GM19455 (cell line): ENCODE measurements around the gene PTPN13.

Experiments used
- ATAC-seq: cut with Tn5 transposase; IDR thresholded peaks from one replicate; pipeline ENCODE4 v1.9.1; 2021; ENCODE audit not compliant: unreplicated experiment

The PTPN13 gene

DNA sequence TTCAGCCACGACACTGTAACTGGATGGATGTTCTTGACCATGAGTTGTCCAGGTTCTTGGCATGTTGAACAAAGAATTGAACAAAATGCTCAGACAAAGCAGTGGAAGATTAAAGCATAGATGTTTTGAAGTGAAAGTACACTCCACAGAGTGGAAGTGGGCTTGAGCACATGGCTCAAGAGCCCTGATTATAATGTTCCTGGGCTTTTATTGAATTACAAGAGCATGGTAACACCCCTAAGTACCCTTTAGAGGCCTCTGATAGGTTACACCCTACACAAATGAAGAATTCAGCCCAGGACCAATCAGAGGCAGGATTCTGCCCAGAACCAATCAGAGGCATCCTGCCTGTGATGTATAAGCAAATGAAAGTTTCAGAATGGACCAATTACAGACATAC lies 221.5 kb downstream of the PTPN13 start:
- ATAC-seq, result no peak

DNA sequence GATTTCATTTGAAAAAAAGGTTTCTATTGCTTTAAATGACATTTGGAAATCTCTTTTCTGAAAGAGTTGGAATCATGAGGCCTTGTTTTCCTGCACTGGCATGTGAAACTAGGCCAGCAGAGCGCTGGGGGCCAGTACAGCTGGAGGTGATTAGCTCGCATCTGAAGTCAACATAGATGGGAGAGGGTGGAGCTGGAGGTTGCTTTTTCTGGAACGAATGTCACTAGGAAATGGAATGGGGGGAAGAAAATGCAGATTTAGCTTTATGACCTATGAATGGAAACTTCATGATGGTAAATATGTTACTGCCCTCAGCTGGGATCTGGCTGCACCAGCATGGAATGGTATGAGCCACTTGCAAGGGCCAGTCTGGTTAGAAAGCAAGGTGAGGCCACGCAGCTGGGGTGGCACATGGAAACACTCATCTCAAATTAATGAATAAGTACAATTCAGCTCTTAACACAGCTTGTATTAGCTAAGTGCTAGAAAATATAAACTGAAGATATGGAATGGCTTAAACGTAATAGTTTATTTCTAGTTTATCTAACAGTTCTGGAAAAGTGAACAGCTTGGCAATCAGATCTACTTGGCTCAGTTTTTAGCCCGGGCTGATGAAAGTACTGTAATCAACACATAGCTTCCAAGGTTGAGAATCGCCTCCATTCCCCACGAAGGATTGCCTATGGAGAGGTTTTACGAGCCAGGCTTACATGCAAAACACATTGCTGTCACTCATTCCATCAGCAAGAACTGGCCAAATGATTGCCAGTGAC lies 222.6 kb downstream of the PTPN13 start:
- ATAC-seq, result no peak

DNA sequence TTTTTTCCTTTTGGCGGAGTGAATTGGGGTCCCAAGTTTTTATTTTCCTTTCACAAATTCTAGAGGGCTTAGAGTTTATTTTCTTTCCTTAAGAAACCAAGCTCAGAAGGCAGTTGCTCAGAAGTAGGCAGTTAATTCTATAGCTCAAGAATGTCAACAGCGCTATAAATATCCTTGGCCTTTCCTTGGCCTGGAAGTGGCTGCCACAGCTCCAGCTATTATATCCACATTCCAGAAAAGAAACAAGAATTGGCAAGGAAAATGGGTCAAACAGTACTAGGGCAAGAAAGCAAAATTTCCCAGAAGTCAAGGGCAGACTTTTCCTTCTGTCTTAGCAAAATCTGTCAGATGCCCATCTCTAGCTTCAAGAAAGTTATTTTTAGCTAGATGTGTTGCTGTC lies 224.1 kb downstream of the PTPN13 start:
- no peak for ATAC-seq

DNA sequence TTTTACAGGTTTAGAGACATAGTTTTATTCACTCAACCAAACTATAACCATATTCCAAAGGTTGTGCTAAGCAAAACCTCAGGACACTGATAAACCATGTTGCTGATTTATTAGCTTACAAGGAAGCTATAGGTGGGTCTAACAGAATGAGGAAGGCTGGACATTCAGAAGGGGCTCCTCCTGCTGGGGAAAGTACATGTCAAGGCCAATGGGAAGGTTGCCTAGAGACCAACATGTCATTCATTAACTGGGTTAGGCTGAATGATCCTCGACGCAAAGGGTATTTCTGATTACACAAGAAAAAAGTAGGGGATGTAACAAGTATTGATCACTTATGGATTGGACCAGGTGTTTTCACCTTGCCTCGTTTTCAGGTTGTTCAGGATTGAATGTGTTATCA lies 224.7 kb downstream of the PTPN13 start:
- ATAC-seq, result no peak

DNA sequence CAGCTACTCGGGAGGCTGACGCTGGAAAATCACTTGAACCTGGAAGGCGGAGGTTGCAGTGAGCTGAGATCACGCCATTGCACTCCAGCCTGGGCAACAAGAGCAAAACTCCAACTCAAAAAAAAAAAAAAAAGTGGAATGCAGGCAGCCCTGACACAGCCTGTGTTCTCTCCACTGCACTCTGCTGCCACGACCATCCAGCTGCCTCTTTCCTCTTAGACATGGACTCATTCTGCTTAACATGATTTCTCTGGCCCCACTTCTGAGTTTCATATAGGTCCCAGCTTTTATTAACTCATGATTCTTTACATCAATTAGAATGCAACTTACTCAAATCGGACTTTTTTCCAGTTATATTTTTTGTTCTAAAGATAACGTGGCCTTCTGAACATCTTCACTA lies 225.4 kb downstream of the PTPN13 start:
- no peak for ATAC-seq

DNA sequence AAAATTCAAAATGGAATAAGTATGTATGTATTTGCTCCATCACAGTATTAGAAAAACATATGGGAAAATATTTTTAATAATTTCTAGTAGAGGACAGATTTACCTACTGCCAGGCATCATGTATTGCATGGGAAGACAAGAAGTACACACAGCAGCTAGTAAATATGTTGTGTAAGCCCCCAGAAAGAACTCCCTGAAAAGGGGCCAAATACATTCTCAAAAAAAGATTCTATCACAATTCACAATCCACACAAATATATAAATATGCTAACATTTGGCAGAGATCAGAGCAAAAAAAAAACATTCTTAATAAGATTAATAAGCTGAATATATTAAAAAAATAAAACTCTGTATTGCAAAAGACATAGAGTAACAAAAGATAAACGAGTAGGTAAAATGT lies 227.0 kb downstream of the PTPN13 start:
- no peak for ATAC-seq

DNA sequence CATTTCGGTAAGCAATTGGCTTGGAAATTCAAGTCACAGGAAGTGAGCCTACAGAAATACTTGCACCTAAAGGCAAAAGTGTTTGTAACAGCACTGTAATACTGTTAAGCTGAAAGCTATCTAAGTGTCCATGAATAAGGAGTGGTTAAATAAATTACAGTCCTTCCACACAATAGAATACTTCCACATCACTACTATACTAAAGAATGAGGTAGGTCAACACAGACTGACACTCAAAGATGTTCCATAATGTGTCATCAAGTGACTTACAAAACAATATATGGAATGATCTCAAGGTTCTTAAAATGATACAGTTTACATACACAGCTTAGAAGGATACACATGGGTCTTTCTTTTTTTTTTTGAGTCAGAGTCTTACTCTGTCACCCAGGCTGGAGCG lies 228.0 kb downstream of the PTPN13 start:
- no peak for ATAC-seq

DNA sequence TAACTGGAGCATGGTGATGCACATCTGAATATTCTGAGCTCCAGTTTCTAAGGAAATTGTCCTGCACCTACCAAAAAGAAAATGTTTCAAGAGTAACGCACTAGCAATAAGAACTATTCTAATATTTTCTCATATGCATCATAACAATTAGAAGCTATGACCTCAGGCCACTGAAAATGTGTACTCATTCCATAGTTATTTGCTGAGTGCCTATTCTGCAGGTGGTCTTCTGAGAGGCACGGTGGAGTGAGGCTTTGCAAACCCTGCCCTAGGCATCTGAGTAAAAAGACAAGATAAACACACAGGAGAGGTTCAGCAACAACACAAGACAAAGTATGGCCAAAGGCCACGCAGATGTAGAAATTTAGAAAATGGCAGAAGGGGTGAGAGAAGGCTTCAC lies 231.4 kb downstream of the PTPN13 start:
- no peak for ATAC-seq

DNA sequence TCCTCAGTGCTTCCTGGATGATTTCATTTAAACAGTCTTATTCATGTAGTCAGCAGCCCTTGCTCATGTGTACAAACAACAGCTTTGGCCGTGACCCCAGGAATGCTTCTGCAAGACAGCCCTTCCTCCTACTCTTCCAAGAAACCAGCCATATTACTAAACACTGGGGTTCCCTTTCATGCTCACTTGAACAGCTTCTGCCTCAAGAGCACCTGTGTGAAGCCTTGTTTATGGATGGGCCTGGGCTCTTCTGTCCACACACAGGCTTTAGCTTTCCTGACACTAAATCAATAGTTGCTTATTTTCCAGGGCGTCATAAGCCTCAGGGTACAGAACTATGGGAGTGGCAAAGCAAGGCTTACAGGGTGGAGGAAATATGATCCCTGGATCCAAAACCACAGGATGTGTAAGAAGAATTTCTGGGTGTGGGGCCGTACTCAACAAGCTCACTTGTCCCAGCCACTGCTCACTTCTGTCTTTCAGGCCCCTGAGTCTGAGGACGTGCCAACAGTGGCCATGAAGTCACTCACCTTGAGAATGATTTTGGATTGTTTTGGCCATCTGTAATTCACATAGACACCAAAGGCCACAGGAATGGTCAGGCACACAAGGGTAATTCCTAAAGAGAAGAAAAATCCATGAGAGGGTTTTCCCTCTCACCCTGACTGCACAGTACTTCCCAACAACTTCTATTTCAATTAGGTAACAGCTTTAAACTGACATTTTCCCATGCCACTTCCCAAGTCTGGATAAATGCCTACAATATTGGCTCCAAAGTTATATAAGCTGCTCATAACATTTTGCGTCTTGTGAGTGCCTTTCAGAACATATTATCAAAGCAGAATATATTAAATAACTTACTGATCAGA lies 237.4 kb downstream of the PTPN13 start:
- ATAC-seq, result no peak

DNA sequence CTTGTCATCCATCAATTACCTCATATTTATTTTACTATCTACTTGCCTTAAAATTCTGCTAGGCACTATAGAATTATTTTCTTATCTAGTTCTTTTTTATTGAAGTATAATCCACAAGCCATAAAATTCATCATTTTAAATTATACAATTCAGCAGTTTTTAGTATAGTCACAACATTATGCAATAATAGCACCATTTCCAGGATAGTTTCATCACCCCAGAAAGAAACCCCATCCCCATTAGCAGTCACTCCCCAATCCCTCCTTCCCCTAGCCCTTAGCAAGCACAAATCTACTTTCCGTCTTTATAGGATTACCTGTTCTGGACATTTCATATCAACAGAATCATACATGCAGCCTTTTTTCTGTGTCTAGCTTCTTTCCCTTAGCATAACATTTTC lies 239.5 kb downstream of the PTPN13 start:
- ATAC-seq, result no peak

DNA sequence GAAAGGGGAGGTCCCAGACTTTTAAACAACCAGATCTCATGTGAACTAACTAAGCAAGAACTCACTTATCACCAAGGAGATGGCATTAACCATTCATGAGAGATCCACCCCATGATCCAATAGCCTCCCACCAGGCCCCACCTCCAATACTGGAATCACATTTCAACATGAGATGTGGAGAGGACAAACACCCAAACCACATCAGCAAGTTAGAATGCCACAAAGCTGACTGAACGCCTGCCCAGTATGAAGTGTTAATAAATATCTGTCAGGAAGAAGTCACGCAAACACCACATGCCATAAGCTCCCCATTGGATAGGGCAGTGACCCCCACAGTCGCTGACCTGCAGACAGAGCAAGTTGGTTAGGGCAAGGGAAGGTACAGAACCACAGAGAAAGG lies 240.8 kb downstream of the PTPN13 start:
- no peak for ATAC-seq

DNA sequence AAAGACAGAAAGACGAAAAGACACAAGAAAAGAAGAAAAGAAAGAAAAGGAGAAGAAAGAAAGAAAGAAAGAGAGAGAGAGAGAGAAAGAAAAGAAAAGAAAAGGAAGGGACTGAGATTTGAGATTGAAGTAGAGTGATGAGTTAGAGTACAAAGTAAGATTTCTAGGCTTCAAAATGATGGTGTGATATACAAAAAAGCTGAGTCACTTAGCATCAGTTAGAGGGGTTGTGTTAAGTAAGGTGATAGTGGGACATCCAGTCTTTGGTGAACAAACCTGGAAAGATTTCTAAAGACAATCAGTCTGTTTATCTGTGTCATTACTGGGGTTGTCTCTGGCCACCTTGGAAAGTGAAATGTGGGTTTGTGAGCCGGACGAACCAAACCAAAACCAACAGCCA lies 241.6 kb downstream of the PTPN13 start:
- ATAC-seq, result no peak

DNA sequence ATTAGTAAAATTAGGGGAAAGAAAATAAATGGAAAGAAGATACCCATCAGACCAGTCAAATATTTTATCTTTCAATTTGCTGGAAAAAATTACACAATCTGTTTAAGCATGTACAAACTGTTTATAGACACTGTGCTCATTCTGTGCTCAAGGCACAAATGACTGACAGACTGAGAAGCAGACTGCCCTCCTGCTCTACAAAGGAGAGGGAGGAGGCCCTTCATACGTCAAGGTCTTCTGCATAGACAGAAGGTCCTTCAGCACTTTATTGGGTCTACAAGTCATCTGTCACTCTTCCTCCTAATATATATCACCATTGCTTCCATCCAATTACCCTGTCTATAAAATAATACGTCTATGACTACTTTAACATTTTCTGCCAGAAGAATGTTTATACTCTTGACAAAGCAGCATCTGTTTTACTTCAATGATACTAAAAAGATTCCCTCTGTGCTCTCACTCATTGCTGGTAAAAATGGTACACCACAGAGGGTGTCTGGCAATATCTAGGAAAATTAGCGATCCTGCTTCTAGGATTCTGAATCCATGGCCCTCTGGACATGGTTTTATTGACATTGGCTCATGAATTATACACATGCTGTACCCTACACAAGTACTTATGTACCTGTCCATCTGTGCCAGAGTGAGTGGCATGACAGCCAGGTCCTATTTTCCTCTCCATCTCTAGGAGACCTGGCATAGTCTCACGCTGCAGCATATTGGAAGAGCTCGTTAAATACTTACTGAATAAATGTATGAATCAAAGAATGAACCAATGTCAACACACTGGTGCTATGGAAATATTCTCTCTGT lies 243.8 kb downstream of the PTPN13 start:
- no peak for ATAC-seq

DNA sequence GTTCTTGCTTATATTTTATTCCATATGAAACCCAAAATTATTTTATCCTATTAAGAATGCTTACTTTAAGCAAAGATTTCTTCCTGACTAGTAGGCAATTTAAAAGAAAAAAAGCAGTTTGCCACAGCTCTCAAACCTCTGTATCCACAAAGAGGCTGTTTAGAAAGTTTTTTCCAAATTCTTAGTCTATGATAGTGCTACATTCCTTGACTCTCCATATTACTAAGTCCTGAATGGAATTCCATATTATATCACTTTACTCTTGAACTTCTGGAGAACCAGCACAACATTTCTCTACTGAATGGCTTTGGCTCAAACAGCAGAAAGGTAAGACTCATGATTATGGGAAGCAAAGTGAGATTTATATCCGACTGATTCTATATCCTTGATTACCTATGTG lies 246.7 kb downstream of the PTPN13 start:
- no peak for ATAC-seq

DNA sequence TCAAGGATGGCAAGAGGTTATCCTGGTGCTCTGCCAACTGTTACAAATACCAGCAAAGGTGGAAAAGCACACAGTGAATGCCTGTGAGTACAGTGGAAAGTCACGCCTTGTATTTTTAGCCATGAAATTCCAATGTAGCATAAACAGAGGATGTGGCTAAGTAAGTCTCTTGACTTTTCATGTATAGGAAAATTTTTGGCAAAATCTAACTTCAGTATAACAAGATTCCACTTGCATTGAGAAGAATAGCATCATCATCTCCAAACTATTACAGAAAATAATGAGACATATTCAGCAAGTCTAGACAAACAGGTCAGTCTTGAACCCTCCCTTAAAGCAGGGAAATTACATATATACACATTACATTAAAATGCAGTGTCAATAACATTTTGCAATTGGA lies 247.2 kb downstream of the PTPN13 start:
- no peak for ATAC-seq

DNA sequence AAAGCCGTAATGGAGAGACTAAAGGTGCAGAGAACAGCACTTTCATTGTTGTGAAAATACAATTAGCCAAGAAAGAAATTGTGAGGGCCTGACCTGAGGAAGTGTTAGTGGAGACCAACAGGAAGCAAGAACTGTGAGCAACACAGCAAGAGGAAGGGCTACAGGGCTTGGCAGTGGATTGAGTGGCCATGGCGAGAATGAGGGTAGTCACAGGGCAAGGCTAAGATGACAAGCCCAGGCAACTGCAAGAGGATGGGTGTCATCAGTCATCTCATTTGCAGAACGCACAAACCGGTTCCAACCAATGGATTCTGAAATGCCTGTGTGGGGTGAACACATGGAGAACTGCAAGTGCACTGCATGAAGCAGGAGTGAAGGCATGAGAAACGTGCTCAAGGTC lies 251.5 kb downstream of the PTPN13 start:
- no peak for ATAC-seq

DNA sequence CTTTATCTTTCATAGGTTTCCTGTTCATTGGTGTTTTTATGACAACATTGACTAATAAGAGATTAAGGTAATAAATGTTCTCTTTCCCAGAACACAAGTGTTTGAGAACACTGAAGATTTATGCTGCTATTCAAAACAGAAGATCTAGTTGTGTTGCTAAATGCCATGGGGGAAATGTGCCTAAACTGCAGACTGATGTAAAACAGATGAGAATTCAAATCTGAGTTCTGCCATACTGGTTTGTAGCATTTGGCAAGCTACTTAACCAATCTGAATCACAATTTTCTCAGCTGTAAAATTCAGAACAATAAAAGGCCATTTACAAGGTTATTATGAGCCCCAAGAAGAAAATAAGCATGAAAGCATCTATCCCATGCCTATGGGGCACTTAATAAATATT lies 252.8 kb downstream of the PTPN13 start:
- no peak for ATAC-seq

DNA sequence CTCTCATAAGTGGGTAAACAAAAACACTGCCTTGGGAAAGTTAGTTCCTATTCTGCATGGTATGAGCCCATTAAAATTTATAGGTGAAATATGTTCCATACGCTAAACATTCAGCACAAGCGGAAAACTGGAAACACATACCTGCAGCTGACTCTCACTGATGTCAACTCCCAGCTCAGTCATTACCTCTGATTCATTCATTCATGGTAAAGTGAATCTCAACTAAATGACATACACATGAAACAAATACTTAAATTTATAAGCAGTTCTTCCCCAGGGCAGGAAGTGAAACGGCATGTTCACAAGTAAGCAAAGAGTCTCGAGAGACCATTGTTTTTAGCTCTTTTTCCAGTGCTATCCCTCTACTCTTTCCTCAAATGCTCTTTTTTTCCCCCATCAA lies 253.5 kb downstream of the PTPN13 start:
- ATAC-seq, result no peak

DNA sequence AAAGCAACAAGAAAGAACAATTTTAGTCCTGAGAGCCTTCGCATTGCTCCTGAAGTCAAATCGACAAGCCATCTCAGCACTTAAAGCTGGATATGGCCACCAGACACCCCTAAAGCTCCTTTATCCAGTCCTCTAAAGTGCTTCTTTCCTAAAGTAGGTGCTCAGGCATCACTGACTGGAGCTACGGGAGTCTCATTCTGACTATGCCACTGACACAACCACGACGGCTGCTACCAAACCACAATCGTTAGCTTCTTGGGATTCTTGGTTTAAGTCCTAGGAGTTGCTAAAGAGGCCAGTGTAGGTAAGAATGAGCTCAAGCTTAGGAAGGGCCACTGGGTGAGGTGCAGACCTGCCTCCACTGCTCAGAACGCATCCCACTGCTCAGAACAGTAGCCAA lies 254.0 kb downstream of the PTPN13 start:
- ATAC-seq, result no peak

DNA sequence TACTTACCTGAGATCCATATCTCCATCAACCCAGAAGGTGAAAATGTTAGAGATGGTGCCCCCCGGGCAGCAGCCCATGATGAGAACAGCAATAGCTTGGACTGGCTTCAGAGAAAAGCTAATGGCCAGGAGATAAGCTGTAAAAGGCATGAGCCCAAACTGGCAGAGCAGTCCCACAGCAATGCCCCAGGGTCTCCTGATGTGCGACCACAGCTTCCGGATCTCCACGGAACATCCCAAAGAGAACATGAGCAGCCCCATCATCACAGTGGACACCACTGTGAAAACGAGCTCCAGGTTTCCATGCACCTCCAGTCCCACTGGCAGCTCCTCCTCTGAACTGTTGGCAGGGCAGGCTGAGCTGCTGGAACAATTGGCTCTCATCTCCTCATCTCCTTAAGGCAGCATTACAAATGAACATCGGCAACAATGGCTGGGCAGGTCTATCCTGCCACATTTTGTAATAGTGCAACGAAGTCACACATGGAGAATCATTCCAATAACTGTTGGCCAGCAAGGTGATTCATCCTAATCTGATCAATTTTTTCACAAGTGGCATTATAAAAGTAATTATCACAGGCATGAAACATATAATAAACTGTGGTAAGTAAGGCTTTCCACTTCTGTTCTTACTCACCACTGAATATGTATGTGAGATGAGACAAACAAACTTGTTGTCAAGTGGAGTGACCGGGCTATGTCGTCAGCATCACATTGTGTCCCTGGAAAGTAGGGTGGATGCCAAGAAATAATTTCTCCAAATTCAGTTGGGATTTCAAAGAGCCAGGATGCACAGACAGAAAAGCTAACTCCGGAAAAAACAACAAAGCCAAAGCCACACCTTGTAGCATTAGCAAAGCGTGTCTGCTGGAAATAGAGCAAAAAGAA lies 254.9 kb downstream of the PTPN13 start, which contains the start of gene SLC10A6:
SLC10A6 (minus strand) TSS at position 653 of the 888 bp plus-strand sequence; CDS start at position 384, 269 bp downstream.
- no peak for ATAC-seq
